ENCODE data around the gene PDGFB. TPM values are rescaled to one million over a fixed set of nuclear protein-coding genes. Genes with fewer than 3 reads are reported as not detected.

Gene PDGFB
- total RNA-seq, 1 experiment from 2014 or later: 39.7 TPM

- Histone ChIP-seq H3K4me2 (no peak overlapping the region), H3K79me2 (ENCODE audit: low read depth) (peaks cover 58% of the 10 kb centered on the region), H3K9me3 (ENCODE audit: insufficient read depth, low read depth) (no peaks in the 10 kb centered on the region), H3K36me3 (ENCODE audit: low read depth) (peaks cover 24% of the 10 kb centered on the region), H3K9me2 (ENCODE audit: insufficient read depth) (no peaks in the 10 kb centered on the region), H3F3A (ENCODE audit: insufficient read depth, low read depth) (peaks cover 28% of the 10 kb centered on the region; the same call in 1 of the 2 replicates), H2AFZ (no peak overlapping the region), H3K4me1 (replicated peaks; ENCODE audit: insufficient read depth) (peaks cover 34% of the 10 kb centered on the region), H4K20me1 (ENCODE audit: insufficient read depth) (peaks cover 29% of the 10 kb centered on the region), H3K4me3 (no peak overlapping the region), H3K27me3 (ENCODE audit: insufficient read depth, low read depth) (no peaks in the 10 kb centered on the region), H3K27ac (no peak overlapping the region)
- intact Hi-C loops (cut with micrococcal nuclease; ENCODE audit: unreplicated experiment): loop anchor here (1.0 kb wide), 1 partner anchor 21 kb away; no protein-coding TSS in a partner anchor
- ChIA-PET CTCF (no interaction called here), POLR2A (ENCODE audit: unreplicated experiment) (interaction anchor here (0.5 to 0.7 kb wide), 3 partner anchors 33 to 92 kb away, joined by 3 to 4 read pairs (median 3); no protein-coding TSS in a partner anchor)
- BruUV-seq (replicated peaks): no TSS peak
- peak; percentile 58 to 95 for DNase-seq
- TF ChIP-seq EZH2 (IDR thresholded peaks at IDR 0.05; ENCODE audit: low read depth): no peak
- TF ChIP-seq CTCF (conservative IDR thresholded peaks at IDR 0.05): no peak
Measured at GRCh38 chr22:39234867-39235687, 9.7 kb downstream of the PDGFB start.

GRCh38 chr22:39234472-39234787, 10.4 kb downstream of the PDGFB start:
- Histone ChIP-seq H3K9me2 (ENCODE audit: insufficient read depth) (no peaks in the 10 kb centered on the region), H3K36me3 (ENCODE audit: low read depth) (peaks cover 26% of the 10 kb centered on the region), H3K4me1 (replicated peaks; ENCODE audit: insufficient read depth) (peaks cover 28% of the 10 kb centered on the region), H2AFZ (no peak overlapping the region), H3F3A (ENCODE audit: insufficient read depth, low read depth) (peaks cover 25% of the 10 kb centered on the region; the same call in 1 of the 2 replicates), H3K4me2 (no peak overlapping the region), H3K79me2 (ENCODE audit: low read depth) (peaks cover 51% of the 10 kb centered on the region), H3K27ac (no peak overlapping the region), H3K4me3 (no peak overlapping the region), H3K9me3 (ENCODE audit: insufficient read depth, low read depth) (no peaks in the 10 kb centered on the region), H4K20me1 (ENCODE audit: insufficient read depth) (peaks cover 29% of the 10 kb centered on the region), H3K27me3 (ENCODE audit: insufficient read depth, low read depth) (no peaks in the 10 kb centered on the region)
- DNase-seq: no peak
- no TSS peak for BruUV-seq (replicated peaks)
- TF ChIP-seq EZH2 (IDR thresholded peaks at IDR 0.05; ENCODE audit: low read depth) (no peak), CTCF (conservative IDR thresholded peaks at IDR 0.05) (no peak)
- intact Hi-C loops (cut with micrococcal nuclease; ENCODE audit: unreplicated experiment): no loop called here
- CTCF ChIA-PET: no interaction called here
- POLR2A ChIA-PET (ENCODE audit: unreplicated experiment): no interaction called here

GRCh38 chr22:39233710-39234471, 10.9 kb downstream of the PDGFB start:
- Histone ChIP-seq H3K9me3 (ENCODE audit: insufficient read depth, low read depth) (no peaks in the 10 kb centered on the region), H3F3A (ENCODE audit: insufficient read depth, low read depth) (peaks cover 27% of the 10 kb centered on the region; the same call in 1 of the 2 replicates), H3K36me3 (ENCODE audit: low read depth) (peaks cover 31% of the 10 kb centered on the region), H3K27me3 (ENCODE audit: insufficient read depth, low read depth) (no peaks in the 10 kb centered on the region), H3K79me2 (ENCODE audit: low read depth) (peaks cover 46% of the 10 kb centered on the region), H2AFZ (no peak overlapping the region), H3K4me1 (replicated peaks; ENCODE audit: insufficient read depth) (peaks cover 22% of the 10 kb centered on the region), H3K27ac (no peak overlapping the region), H3K9me2 (ENCODE audit: insufficient read depth) (no peaks in the 10 kb centered on the region), H4K20me1 (ENCODE audit: insufficient read depth) (peaks cover 24% of the 10 kb centered on the region), H3K4me3 (no peak overlapping the region), H3K4me2 (no peak overlapping the region)
- no TSS peak for BruUV-seq (replicated peaks)
- TF ChIP-seq EZH2 (IDR thresholded peaks at IDR 0.05; ENCODE audit: low read depth): no peak
- TF ChIP-seq CTCF (conservative IDR thresholded peaks at IDR 0.05): no peak
- intact Hi-C loops (cut with micrococcal nuclease; ENCODE audit: unreplicated experiment): no loop called here
- CTCF ChIA-PET: no interaction called here
- no peak for DNase-seq
- POLR2A ChIA-PET (ENCODE audit: unreplicated experiment): interaction anchor here (0.5 kb wide), 1 partner anchor 13 kb away, joined by 5 read pairs; no protein-coding TSS in a partner anchor
